GM23338 (cell line): ENCODE data around the gene RYR3. TPM values are rescaled to one million over a fixed set of nuclear protein-coding genes. Genes with fewer than 3 reads are reported as not detected.

ENCODE experiments used
- ATAC-seq: fragments of 200-7000 bp; cut with Tn5 transposase; 3 replicates; pipeline ENCODE4 v1.9.1; 2020
- DNase-seq: peaks from one replicate; pipeline ENCODE4 v3.0.0-alpha.2; 2015; ENCODE audit warnings: low spot score
- H2AFZ ChIP-seq: fragments of 200-600 bp; sonication (generic); 2 replicates; pipeline ENCODE4 v1.8.0; 2016; ENCODE audit warnings: antibody characterized with exemption, mild to moderate bottlenecking, moderate library complexity
- H3F3A ChIP-seq: fragments of 200-600 bp; sonication (generic); replicated peaks from 2 replicates; pipeline ENCODE4 v1.8.0; 2017; ENCODE audit warnings: antibody characterized with exemption, mixed run types, low read depth
- H3K27ac ChIP-seq: fragments of 200-600 bp; sonication (generic); 2 replicates; pipeline ENCODE4 v1.6.1; 2016; ENCODE audit warnings: low read depth
- H3K27me3 ChIP-seq: fragments of 200-600 bp; sonication (generic); 2 replicates; pipeline ENCODE4 v1.8.0; 2016; ENCODE audit warnings: mild to moderate bottlenecking, mixed run types, moderate library complexity; ENCODE audit not compliant: insufficient read depth
- H3K36me3 ChIP-seq: fragments of 200-600 bp; sonication (generic); 2 replicates; pipeline ENCODE4 v1.8.0; 2016; ENCODE audit warnings: mild to moderate bottlenecking; ENCODE audit not compliant: insufficient read depth
- H3K4me1 ChIP-seq: fragments of 200-600 bp; sonication (generic); 2 replicates; pipeline ENCODE4 v1.8.0; 2016; ENCODE audit warnings: mild to moderate bottlenecking, moderate library complexity; ENCODE audit not compliant: insufficient read depth
- H3K4me2 ChIP-seq: fragments of 200-600 bp; sonication (generic); 2 replicates; pipeline ENCODE4 v1.7.1; 2017; ENCODE audit warnings: mixed run types
- H3K4me3 ChIP-seq: fragments of 200-600 bp; sonication (generic); 2 replicates; pipeline ENCODE4 v1.6.1; 2016; ENCODE audit warnings: mixed run types
- H3K79me2 ChIP-seq: fragments of 200-600 bp; sonication (generic); replicated peaks from 2 replicates; pipeline ENCODE4 v1.8.0; 2017; ENCODE audit warnings: mild to moderate bottlenecking; ENCODE audit not compliant: insufficient read depth
- H3K9me2 ChIP-seq: fragments of 200-600 bp; sonication (generic); 2 replicates; pipeline ENCODE4 v1.8.0; 2017; ENCODE audit not compliant: insufficient read depth
- H4K20me1 ChIP-seq: fragments of 200-600 bp; sonication (generic); replicated peaks from 2 replicates; pipeline ENCODE4 v1.8.0; 2017; ENCODE audit warnings: mild to moderate bottlenecking; ENCODE audit not compliant: insufficient read depth
- H3K27ac Mint-ChIP-seq: 2 replicates; pipeline ENCODE4 v1.8.0; 2020; ENCODE audit warnings: inconsistent platforms, mild to moderate bottlenecking, moderate library complexity, mixed read lengths
- H3K27me3 Mint-ChIP-seq: 3 replicates; pipeline ENCODE4 v1.8.0; 2022; ENCODE audit warnings: low read depth, mild to moderate bottlenecking, moderate library complexity, mixed read lengths, inconsistent platforms; ENCODE audit not compliant: insufficient read depth, poor library complexity
- H3K36me3 Mint-ChIP-seq: 3 replicates; pipeline ENCODE4 v1.8.0; 2021; ENCODE audit warnings: low read depth, mild to moderate bottlenecking, inconsistent platforms, moderate library complexity, mixed read lengths
- H3K4me1 Mint-ChIP-seq: 3 replicates; pipeline ENCODE4 v1.8.0; 2020; ENCODE audit warnings: mild to moderate bottlenecking, inconsistent platforms, mixed read lengths
- H3K4me3 Mint-ChIP-seq: 3 replicates; pipeline ENCODE4 v1.8.0; 2021; ENCODE audit warnings: moderate library complexity, mild to moderate bottlenecking, inconsistent platforms, mixed read lengths
- H3K9me3 Mint-ChIP-seq: 3 replicates; pipeline ENCODE4 v1.8.0; 2020; ENCODE audit warnings: moderate library complexity, mild to moderate bottlenecking, inconsistent platforms, mixed read lengths
- CREB1 ChIP-seq: fragments of 250-450 bp; sonication (Bioruptor Pico); IDR thresholded peaks from 2 replicates; pipeline ENCODE4 v1.5.0; 2020; ENCODE audit warnings: low read depth, mild to moderate bottlenecking, moderate library complexity
- CTCF ChIP-seq, 2 experiments: fragments of 200-600 bp in 1 of 2; sonication (generic) in 1 of 2; conservative IDR thresholded peaks; 2 replicates each; pipeline versions ENCODE4 v1.5.1 to v1.6.1; 2016 to 2017; ENCODE audit warnings: antibody characterized with exemption in 2 of 2, low read depth in 2 of 2, mild to moderate bottlenecking in 2 of 2, moderate library complexity in 1 of 2
- ETS1 ChIP-seq: IDR thresholded peaks from 2 replicates; pipeline ENCODE4 v1.6.1; 2016; ENCODE audit warnings: antibody characterized with exemption
- EZH2 ChIP-seq: fragments of 200-600 bp; sonication (generic); IDR thresholded peaks from one replicate; pipeline ENCODE4 v1.8.0; 2017; ENCODE audit warnings: antibody characterized with exemption, mild to moderate bottlenecking, low read depth; ENCODE audit not compliant: unreplicated experiment
- EZH2phosphoT487 ChIP-seq: fragments of 200-600 bp; sonication (generic); IDR thresholded peaks from one replicate; pipeline ENCODE4 v1.8.1; 2018; ENCODE audit warnings: antibody characterized with exemption; ENCODE audit not compliant: unreplicated experiment
- JUNB ChIP-seq: IDR thresholded peaks from one replicate; pipeline ENCODE4 v1.6.1; 2016; ENCODE audit warnings: antibody characterized with exemption; ENCODE audit not compliant: unreplicated experiment
- NANOG ChIP-seq: IDR thresholded peaks from 2 replicates; pipeline ENCODE4 v1.6.1; 2016; ENCODE audit warnings: antibody characterized with exemption, borderline replicate concordance
- POLR2AphosphoS5 ChIP-seq: IDR thresholded peaks from 2 replicates; pipeline ENCODE4 v1.6.1; 2016; ENCODE audit warnings: antibody characterized with exemption, low read depth
- REST ChIP-seq: IDR thresholded peaks from one replicate; pipeline ENCODE4 v1.6.1; 2018; ENCODE audit warnings: antibody characterized with exemption; ENCODE audit not compliant: unreplicated experiment
- STAT1 ChIP-seq: IDR thresholded peaks from one replicate; pipeline ENCODE4 v1.6.1; 2016; ENCODE audit warnings: antibody characterized with exemption; ENCODE audit not compliant: unreplicated experiment
- ZNF114 ChIP-seq: fragments of 250-450 bp; sonication (Bioruptor Pico); IDR thresholded peaks from 2 replicates; pipeline ENCODE4 v1.5.0; 2020; ENCODE audit warnings: mild to moderate bottlenecking, moderate library complexity
- ZNF331 ChIP-seq: fragments of 250-450 bp; sonication (Bioruptor Pico); IDR thresholded peaks from 2 replicates; pipeline ENCODE4 v1.5.0; 2020; ENCODE audit warnings: low read depth, mild to moderate bottlenecking, moderate library complexity
- ZNF462 ChIP-seq: fragments of 250-450 bp; sonication (Bioruptor Pico); IDR thresholded peaks from 2 replicates; pipeline ENCODE4 v1.5.0; 2020; ENCODE audit warnings: mild to moderate bottlenecking, moderate library complexity
- polyA plus RNA-seq: library from polyadenylated mRNA; unstranded; fragments of >200 nt; fragmentation: Nextera tagmentation; extraction: Ambion mirVana; gene quantifications from 2 replicates; pipeline ENCODE4 v1.2.1, GENCODE V29; 2016
- total RNA-seq: library from RNA; depleted of rRNA; stranded (reverse); fragments of >200 nt; shearing (Covaris generic); gene quantifications from 2 replicates; pipeline ENCODE4 v1.2.3, GENCODE V29; 2014

RYR3 gene
- total and polyA plus RNA-seq, 2 experiments from 2014 or later: 1.1 to 1.2 TPM

- Histone ChIP-seq H3K4me3 (no peak overlapping the region), H3K9me2 (peaks cover 5% of the 10 kb centered on the region; the same call in 1 of the 2 replicates), H3K79me2 (no peaks in the 10 kb centered on the region), H3F3A (no peaks in the 10 kb centered on the region), H2AFZ (no peak overlapping the region), H3K27me3 (no peaks in the 10 kb centered on the region), H3K27ac (no peak overlapping the region), H3K36me3 (no peaks in the 10 kb centered on the region), H3K4me1 (0 out of 2 replicates have a peak, but pooled peaks cover 4% of the 10 kb centered on the region), H4K20me1 (no peaks in the 10 kb centered on the region), H3K4me2 (no peak overlapping the region)
- Mint-ChIP-seq H3K4me3 (no peak overlapping the region), H3K9me3 (peaks cover 3% of the 10 kb centered on the region; the same call in 2 of the 3 replicates), H3K27me3 (no peaks in the 10 kb centered on the region), H3K27ac (no peak overlapping the region), H3K4me1 (peaks cover 10% of the 10 kb centered on the region; the same call in 2 of the 3 replicates), H3K36me3 (no peaks in the 10 kb centered on the region)
- TF ChIP-seq STAT1 (no peak), CTCF (conservative IDR thresholded peaks at IDR 0.05; ENCODE audit: low read depth in 2 of 2) (no peak), ZNF331 (CRISPR knock-in tag) (no peak), REST (no peak), JUNB (no peak), ZNF114 (CRISPR knock-in tag) (no peak), NANOG (no peak), ZNF462 (CRISPR knock-in tag) (no peak), EZH2phosphoT487 (no peak), POLR2AphosphoS5 (no peak), ETS1 (no peak), EZH2 (no peak), CREB1 (no peak)
- ATAC-seq (no peak), DNase-seq (no peak)
Measured at GRCh38 chr15:33801954-33802353, 491.2 kb downstream of the RYR3 start.
